HG03571 (cell line): Measurements from ENCODE around the gene TWSG1.
"Not testable (repeated sequence)": the region's sequence is repeated elsewhere in the genome, so short reads cannot be mapped to it uniquely, and the experiment has no call there.

Experiments
- ATAC-seq: cut with Tn5 transposase; IDR thresholded peaks from one replicate; pipeline ENCODE4 v1.9.1; 2021; ENCODE audit not compliant: unreplicated experiment

TWSG1 gene

DNA sequence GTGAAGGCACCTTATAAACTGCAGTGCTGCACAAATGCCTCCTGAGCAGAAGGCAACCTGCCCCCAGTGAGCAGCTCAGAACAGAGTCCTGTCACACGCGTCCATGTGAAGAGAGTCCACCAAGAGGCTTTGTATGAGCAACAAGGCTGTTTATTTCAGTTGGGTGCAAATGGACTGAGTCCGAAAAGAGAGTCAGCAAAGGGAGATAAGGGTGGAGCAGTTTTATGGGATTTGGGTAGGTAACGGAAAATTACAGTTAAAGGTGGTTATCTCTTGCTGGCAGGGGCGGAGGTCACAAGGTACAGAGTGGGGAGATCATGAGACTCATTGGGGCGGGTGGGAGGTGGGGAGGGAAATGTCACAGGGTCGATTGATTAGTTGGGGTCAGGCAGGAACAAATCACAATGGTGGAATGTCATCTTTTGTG is 87.3 kb downstream of the TWSG1 start:
- ATAC-seq = no peak

DNA sequence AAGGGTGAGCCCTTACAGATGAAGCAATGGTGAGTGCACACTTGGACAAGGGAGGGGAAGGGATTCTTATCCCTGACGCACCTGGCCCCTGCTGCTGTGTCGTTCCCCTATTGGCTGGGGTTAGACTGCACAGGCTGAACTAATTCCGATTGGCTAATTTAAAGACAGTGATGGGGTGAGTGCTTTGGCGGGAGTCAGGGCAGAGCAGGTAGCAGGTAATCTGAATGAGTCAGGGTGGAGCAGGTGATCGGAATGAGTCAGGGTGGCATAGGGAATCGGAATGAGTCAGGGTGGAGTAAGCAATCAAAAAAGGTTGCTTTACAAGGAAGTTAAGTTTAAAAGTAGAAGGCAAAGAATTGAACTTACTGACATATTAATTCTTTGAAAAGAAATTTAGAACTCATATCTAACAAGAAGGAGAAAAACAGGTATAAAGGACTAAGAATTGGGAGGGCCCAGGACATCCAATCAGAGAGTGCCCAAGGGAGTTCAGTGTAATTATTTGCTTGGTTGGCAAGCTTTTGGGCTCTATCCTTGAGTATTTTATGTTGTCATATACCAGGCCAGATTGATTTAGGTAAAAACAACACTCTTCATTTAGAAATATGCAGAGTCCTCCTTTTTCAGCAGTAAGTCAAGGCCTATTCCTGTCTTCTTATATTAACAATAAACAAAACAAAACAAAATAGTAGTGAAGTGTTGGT is 88.4 kb downstream of the TWSG1 start:
- ATAC-seq = no peak

DNA sequence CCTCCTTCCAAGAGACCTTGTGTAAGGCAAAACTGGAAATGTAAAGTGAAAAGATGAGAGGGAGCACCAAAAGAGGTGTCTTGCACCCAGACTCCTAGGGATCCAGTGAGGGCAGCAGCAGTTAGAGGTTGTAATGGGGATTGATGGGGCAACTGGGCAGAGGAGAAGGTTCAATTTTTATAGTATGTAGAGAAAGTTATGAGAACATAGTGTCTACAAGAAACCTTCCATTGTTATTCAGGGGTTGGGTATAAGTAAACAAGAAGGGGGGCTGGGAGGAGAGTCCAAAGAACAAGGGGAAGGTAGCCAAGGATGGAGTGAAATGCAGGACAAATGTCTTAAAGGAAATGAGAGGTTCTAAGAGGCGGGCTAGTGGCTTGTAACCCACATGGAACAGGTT is 89.1 kb downstream of the TWSG1 start:
- not testable (repeated sequence) for ATAC-seq

- ATAC-seq = not testable (repeated sequence)
Observed at GRCh38 chr18:9424235-9424634, 89.7 kb downstream of the TWSG1 start.

GRCh38 chr18:9426753-9427152 is 92.2 kb downstream of the TWSG1 start:
- ATAC-seq = no peak

GRCh38 chr18:9428301-9428706 is 93.7 kb downstream of the TWSG1 start:
- ATAC-seq = no peak

GRCh38 chr18:9428862-9429661 is 94.5 kb downstream of the TWSG1 start:
- no peak for ATAC-seq

- ATAC-seq = no peak
Observed at GRCh38 chr18:9429662-9429993, 95.1 kb downstream of the TWSG1 start.

DNA sequence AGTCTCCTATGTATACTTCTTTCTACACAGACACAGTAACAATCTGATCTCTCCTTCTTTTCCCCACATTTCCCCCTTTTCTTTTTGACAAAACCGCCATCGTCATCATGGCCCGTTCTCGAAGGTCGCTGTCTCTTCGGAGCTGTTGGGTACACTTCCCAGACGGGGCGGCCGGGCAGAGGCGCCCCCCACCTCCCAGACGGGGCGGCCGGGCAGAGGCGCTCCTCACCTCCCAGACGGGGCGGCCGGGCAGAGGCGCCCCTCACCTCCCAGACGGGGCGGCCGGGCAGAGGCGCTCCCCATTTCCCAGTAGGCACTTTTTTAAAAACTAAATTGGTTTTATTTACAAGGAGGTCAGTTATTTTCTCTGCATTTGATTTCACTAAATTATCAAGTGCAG is 95.7 kb downstream of the TWSG1 start:
- ATAC-seq = not testable (repeated sequence)

- no peak for ATAC-seq
Observed at GRCh38 chr18:9431296-9431695, 96.7 kb downstream of the TWSG1 start.

- ATAC-seq = not testable (repeated sequence)
Observed at GRCh38 chr18:9433122-9433521, 98.5 kb downstream of the TWSG1 start.

- ATAC-seq = no peak
Observed at GRCh38 chr18:9433671-9434121, 99.1 kb downstream of the TWSG1 start.

DNA sequence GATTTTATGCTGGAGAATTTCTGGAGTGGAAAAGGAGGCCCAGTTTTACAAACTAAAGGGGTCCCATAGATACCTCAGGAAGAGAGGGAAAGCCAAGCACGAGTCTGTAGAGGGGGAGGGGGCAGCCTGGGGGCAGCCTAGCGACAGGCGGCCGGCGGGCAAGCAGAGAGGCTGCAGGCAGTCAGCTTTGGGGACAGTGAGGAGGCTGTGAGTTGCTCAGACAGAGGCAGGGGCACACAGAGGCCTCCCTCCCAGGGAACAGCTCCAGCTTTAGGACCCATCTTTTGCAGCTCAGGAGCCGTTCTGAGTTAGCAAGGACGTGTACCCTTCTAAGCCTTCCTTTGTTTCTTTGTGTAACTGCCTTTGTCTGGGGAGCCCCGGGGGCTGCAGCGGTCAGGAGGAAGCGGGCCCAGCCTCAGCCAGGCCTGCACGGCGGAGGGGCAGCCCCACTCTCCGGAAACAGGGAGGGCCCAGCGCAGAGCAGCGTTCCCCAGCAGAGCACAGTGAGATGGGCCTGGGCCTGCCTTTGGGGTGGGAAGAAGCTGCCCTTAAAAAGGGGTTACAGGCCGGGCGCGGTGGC is 99.6 kb downstream of the TWSG1 start:
- ATAC-seq = no peak

DNA sequence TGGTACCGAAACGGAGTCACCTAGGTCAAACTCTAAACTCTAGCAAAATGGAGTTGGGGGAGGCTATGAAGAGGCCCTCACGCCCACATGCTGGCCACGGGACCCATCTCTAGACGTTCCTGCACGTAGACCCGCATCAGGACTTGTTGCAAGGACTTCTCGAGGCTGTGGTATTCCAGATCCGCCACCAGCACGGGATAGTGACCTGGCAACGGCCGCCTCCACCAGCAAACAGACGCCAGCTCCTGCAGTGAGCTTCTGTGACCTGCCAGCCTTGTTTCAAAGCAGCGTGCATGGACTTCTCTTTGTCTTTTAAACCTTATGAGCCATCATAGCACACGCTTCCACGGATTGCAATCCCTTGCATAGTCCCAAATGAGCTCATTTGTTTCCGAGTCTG is 100.5 kb downstream of the TWSG1 start:
- ATAC-seq = no peak

- ATAC-seq = no peak
Observed at GRCh38 chr18:9436206-9436929, 101.8 kb downstream of the TWSG1 start.

- no peak for ATAC-seq
Observed at GRCh38 chr18:9437021-9437437, 102.5 kb downstream of the TWSG1 start.

- ATAC-seq = no peak
Observed at GRCh38 chr18:9437672-9438071, 103.1 kb downstream of the TWSG1 start.

- ATAC-seq = no peak
Observed at GRCh38 chr18:9441061-9441460, 106.5 kb downstream of the TWSG1 start.

GRCh38 chr18:9444549-9444948 is 110.0 kb downstream of the TWSG1 start:
- ATAC-seq = no peak

- no peak for ATAC-seq
Observed at GRCh38 chr18:9446839-9447238, 112.3 kb downstream of the TWSG1 start.

DNA sequence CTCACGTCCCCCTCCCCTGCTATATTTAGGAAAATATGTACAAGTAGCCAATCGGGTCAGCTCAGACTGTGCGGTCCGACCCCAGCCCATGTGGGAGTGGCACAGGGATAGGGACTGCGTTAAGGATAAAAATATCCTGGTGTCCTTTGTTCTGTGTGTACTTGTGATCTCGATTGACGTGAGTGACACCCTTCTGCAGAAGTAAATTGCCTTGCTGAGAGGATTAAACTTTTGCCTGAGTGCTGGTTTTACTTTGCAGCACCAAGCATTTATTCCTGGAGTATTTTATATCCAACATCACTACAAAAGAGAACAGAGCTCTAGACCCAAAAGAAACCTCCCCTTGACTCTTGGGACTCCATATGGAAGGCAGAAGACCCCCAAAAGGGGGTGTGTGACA is 112.8 kb downstream of the TWSG1 start:
- ATAC-seq = no peak
